Heart left ventricle (tissue), 16 donors: ENCODE data around the gene SCUBE2. TPM values are rescaled to one million over a fixed set of nuclear protein-coding genes. Genes with fewer than 3 reads are reported as not detected.

Experiments
- ATAC-seq, 4 donors: fragments of 200-7000 bp; cut with Tn5 transposase; one replicate each; pipeline ENCODE4 v1.9.1; 2020 to 2022; ENCODE audit warnings: moderate library complexity in 4 of 4, mild to moderate bottlenecking in 3 of 4, moderate number of reproducible peaks in 1 of 4
- DNase-seq, 5 donors: peaks; one replicate each; pipeline ENCODE4 v3.0.0-alpha.2; 2020
- H3K27ac ChIP-seq, 12 donors: fragments of 200-600 bp; sonication (generic) in 4 of 12; one replicate each; pipeline versions ENCODE4 v1.5.0 to v1.8.0; 2016 to 2022; ENCODE audit warnings: mild to moderate bottlenecking in 2 of 12
- H3K27me3 ChIP-seq, 9 donors: fragments of 200-600 bp; sonication (generic) in 2 of 9; one replicate each; pipeline versions ENCODE4 v1.5.1 to v1.8.0; 2016 to 2022; ENCODE audit warnings: mild to moderate bottlenecking in 3 of 9
- H3K36me3 ChIP-seq, 9 donors: fragments of 200-600 bp; sonication (generic) in 2 of 9; one replicate each; pipeline versions ENCODE4 v1.5.0 to v1.8.0; 2018 to 2022; ENCODE audit warnings: mild to moderate bottlenecking in 2 of 9
- H3K4me1 ChIP-seq, 12 donors: fragments of 200-600 bp; sonication (generic) in 4 of 12; one replicate each; pipeline versions ENCODE4 v1.5.0 to v1.8.0; 2016 to 2022; ENCODE audit warnings: mild to moderate bottlenecking in 3 of 12
- H3K4me3 ChIP-seq, 12 donors: fragments of 200-600 bp; sonication (generic) in 4 of 12; one replicate each; pipeline versions ENCODE4 v1.5.0 to v1.8.0; 2017 to 2022; ENCODE audit warnings: mild to moderate bottlenecking in 9 of 12, moderate library complexity in 4 of 12
- H3K9me3 ChIP-seq, 12 donors: fragments of 200-600 bp; sonication (generic) in 4 of 12; one replicate each; pipeline versions ENCODE4 v1.5.0 to v1.8.0; 2016 to 2022; ENCODE audit warnings: mild to moderate bottlenecking in 1 of 12
- POLR2A ChIP-seq, 2 donors: fragments of 450-650 bp; IDR thresholded peaks; one replicate each; pipeline ENCODE4 v1.6.1; 2017; ENCODE audit warnings: antibody characterized with exemption in 2 of 2, mild to moderate bottlenecking in 2 of 2, moderate library complexity in 2 of 2
- WGBS, 4 donors: extraction: QIAGEN DNeasy Blood & Tissue Kit in 2 of 4; methylation state at CpG; one replicate each; pipeline versions ENCODE4 v1.1.5 to v1.1.7; 2013 to 2018; 5-methylcytosine and 5-hydroxymethylcytosine counted together
- intact Hi-C, 10 donors: fragments of 100-400 bp; cut with DNase I; formaldehyde crosslinking; loops; one replicate each; pipeline versions ENCODE4 v1.11.1 to v1.14.2; 2022
- polyA plus RNA-seq, 2 donors: library from polyadenylated mRNA; stranded (reverse); fragments of 200-250 nt; gene quantifications; one replicate each; pipeline ENCODE4 v1.2.3, GENCODE V29; 2013
- total RNA-seq, 9 donors: library from RNA; depleted of rRNA in 2 of 9; stranded (reverse); fragments of >200 nt in 2 of 9; fragmentation: NEBNext Ultra II Directional in 3 of 9; extraction: Animal tissue kit (Norgen Biotek cat#: 25700) in 3 of 9; gene quantifications; one replicate each; pipeline versions ENCODE4 v1.1.0 to v1.2.4, GENCODE V29; 2016 to 2023
- TF ChIP-seq, protein P1 (sequence below), 12 donors: fragments of 200-600 bp; sonication (generic) in 4 of 12; IDR thresholded peaks; one replicate each; pipeline versions ENCODE4 v1.5.0 to v1.8.0; 2018 to 2022; ENCODE audit warnings: antibody characterized with exemption in 12 of 12, mild to moderate bottlenecking in 5 of 12
- donor health status: ischemic (EF 13 %, LVEDD 7.1; RV severe dilation, severe dysfunction).
- donor health status: healthy with polysubstance abuse.
- donor health status: DM: no; HTN: yes; CAD: no.
- donor health status: DM: no; HTN: no; CAD: no.
- donor health status: ischemic (EF 25% LVEDD 6.9; RV normal size, moderate dysfunction).
- donor health status: ischemic (EF 25% LVEDD 5.7; RV mildly dilated, moderate dysfunction).
- donor health status: healthy.
- donor health status: DM: yes; HTN: yes; CAD: no.
- donor health status: ischemic (EF 35%, LVEDD 5.7; RV mildly dilated, moderate dysfunction).
- donor health status: nonischemic (EF 11% LVEDD 7.7; RV severe dilation, severe dysfunction).
- donor health status: DM: yes; HTN: yes; CAD: no.
- donor health status: PGD.
- donor health status: ischemic (EF 29% LVEDD 5.4; RV normal size, mild dysfunction).
- donor health status: nonischemic (EF 23%, LVEDD 6.1; RV moderate dilation, normal function).

SCUBE2 gene
- total and polyA plus RNA-seq, 11 donors: 0.08 to 4.3 (median 0.83) TPM

DNA sequence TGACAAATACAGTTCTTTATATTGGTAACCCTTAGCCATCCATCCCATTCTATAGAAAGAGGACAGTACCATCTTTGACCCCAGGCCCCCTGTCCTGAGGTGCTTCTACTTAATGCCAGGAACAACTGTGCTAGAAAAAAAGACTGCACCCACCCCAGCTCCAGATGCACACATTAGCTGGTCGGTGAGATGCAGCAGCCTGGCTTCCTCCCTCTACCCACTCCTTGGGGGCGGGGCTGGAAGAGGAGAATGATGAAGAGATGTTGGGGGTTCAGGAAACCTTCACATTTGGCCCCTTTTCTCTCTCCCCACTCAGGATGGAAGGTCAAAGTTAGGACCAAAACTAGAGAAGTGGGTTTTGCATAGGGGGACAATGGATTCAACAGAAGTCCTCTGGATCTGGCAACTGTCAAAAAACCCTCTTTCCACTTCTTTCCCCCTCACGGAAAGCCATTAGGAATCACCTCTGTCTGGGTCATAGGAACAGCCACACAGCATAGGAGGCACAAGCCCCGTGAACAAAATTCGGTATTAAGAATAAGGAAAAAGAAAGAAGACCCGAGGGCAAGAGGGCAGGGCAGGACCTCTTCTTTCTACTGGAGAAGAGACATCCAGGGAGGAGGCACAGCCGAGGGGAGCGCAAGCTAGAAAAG is 88.4 kb downstream of the SCUBE2 start:
- no peak for ATAC-seq
- intact Hi-C loops: no loop called here
- DNase-seq: no peak
- peaks cover 0 to 39% (median 16%) of the 10 kb centered on the region in 12 donors for H3K4me1 ChIP-seq
- peak overlapping the region; percentile 13 to 62 (median 48) for H3K4me3 ChIP-seq
- 10 to 16% (median 14%) methylated on average over 8 of the region's 8 CpGs for WGBS, 4 donors
- H3K9me3 ChIP-seq: no peaks in the 10 kb centered on the region
- no peaks in the 10 kb centered on the region for H3K36me3 ChIP-seq
- H3K27me3 ChIP-seq: peaks cover 0 to 45% (median 23%) of the 10 kb centered on the region in 9 donors
- no peak overlapping the region for H3K27ac ChIP-seq
- no peak for TF ChIP-seq POLR2A (IDR thresholded peaks at IDR 0.05)
- TF ChIP-seq, protein P1, sequence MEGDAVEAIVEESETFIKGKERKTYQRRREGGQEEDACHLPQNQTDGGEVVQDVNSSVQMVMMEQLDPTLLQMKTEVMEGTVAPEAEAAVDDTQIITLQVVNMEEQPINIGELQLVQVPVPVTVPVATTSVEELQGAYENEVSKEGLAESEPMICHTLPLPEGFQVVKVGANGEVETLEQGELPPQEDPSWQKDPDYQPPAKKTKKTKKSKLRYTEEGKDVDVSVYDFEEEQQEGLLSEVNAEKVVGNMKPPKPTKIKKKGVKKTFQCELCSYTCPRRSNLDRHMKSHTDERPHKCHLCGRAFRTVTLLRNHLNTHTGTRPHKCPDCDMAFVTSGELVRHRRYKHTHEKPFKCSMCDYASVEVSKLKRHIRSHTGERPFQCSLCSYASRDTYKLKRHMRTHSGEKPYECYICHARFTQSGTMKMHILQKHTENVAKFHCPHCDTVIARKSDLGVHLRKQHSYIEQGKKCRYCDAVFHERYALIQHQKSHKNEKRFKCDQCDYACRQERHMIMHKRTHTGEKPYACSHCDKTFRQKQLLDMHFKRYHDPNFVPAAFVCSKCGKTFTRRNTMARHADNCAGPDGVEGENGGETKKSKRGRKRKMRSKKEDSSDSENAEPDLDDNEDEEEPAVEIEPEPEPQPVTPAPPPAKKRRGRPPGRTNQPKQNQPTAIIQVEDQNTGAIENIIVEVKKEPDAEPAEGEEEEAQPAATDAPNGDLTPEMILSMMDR (IDR thresholded peaks at IDR 0.05): no peak

DNA sequence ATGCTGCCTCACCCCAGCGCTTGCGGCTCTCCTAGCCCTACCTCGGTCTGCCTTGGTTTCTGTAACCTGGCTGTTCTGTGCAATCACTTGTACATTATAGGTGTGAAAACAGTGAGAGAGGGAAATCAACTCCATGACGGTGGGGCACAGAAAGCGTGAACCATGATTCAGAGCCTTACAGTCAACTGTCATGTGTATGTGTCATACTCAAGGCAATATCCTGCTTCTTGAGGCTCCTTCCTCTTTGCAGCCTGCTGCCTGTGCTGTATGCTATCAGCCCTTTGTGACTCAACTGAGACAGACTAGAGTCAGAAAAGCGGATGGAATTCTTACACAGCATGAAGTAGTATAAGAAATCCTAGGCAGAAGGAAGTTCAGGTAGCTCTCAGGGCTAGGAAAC is 89.7 kb downstream of the SCUBE2 start:
- Histone ChIP-seq H3K4me3 (no peak overlapping the region), H3K27me3 (peaks cover 0 to 45% (median 23%) of the 10 kb centered on the region in 9 donors), H3K36me3 (no peaks in the 10 kb centered on the region), H3K4me1 (peaks cover 0 to 39% (median 16%) of the 10 kb centered on the region in 12 donors), H3K27ac (peak overlapping the region in 1 of 12 donors; percentile 28), H3K9me3 (no peaks in the 10 kb centered on the region)
- intact Hi-C loops: no loop called here
- 78 to 84% (median 82%) methylated on average over 6 of the region's 6 CpGs for WGBS, 4 donors
- no peak for DNase-seq
- ATAC-seq: peak in 1 of 4 donors; percentile 59
- TF ChIP-seq, protein P1 (IDR thresholded peaks at IDR 0.05): no peak
- TF ChIP-seq POLR2A (IDR thresholded peaks at IDR 0.05): no peak

DNA sequence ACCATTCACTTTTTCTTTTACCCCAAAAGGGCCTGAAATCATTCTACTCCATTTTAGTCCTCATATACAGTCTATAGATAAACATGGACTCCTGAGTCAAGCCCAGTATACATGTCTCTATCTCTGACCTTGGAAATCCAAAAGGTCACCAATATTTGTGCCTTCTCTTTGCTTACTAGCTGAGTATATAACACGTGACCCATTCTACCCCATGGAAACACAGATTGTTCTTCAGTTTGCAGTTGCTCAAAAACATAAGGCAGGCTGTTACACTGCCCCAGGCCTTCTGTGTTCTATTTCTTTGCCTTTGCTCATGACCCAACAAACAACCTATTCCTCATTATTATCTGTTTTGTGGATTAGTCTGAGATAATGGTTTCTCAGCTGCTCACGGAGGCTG is 93.4 kb downstream of the SCUBE2 start:
- intact Hi-C loops: no loop called here

GRCh38 chr11:8997451-8997850 is 93.9 kb downstream of the SCUBE2 start:
- H3K4me1 ChIP-seq: peaks cover 0 to 13% (median 0%) of the 10 kb centered on the region in 12 donors
- H3K9me3 ChIP-seq: no peaks in the 10 kb centered on the region
- TF ChIP-seq POLR2A (IDR thresholded peaks at IDR 0.05): no peak
- TF ChIP-seq, protein P1 (IDR thresholded peaks at IDR 0.05): no peak
- no peak overlapping the region for H3K27ac ChIP-seq
- 84 to 89% (median 88%) methylated on average over 3 of the region's 3 CpGs for WGBS, 4 donors
- no peak for DNase-seq
- no peak for ATAC-seq
- H3K4me3 ChIP-seq: no peak overlapping the region
- H3K27me3 ChIP-seq: peaks cover 0 to 30% (median 20%) of the 10 kb centered on the region in 9 donors
- H3K36me3 ChIP-seq: no peaks in the 10 kb centered on the region
- intact Hi-C loops: no loop called here

More for the DNA sequence above, 93.4 kb downstream of the SCUBE2 start:
- peaks cover 0 to 36% (median 23%) of the 10 kb centered on the region in 9 donors for H3K27me3 ChIP-seq
- TF ChIP-seq, protein P1 (IDR thresholded peaks at IDR 0.05): no peak
- no peak for TF ChIP-seq POLR2A (IDR thresholded peaks at IDR 0.05)
- 79 to 97% (median 91%) methylated on average over 2 of the region's 2 CpGs for WGBS, 4 donors
- ATAC-seq (no peak), DNase-seq (no peak)
- no peak overlapping the region for H3K27ac ChIP-seq
- H3K4me3 ChIP-seq: no peak overlapping the region
- H3K4me1 ChIP-seq: peaks cover 0 to 18% (median 2%) of the 10 kb centered on the region in 12 donors
- H3K36me3 ChIP-seq: no peaks in the 10 kb centered on the region
- H3K9me3 ChIP-seq: no peaks in the 10 kb centered on the region
